Common myeloid progenitor, CD34-positive (primary cell): ENCODE results near the gene H2AZ1. TPM values are rescaled to one million over a fixed set of nuclear protein-coding genes. Genes with fewer than 3 reads are reported as not detected.

Experiments
- CTCF ChIA-PET: fragments of 350-600 bp; sonication (Branson Sonifier 250); formaldehyde crosslinking; loops from one replicate; lab custom pipeline; 2021; ENCODE audit warnings: antibody characterized with exemption; lab: Charles Lee
- POLR2A ChIA-PET: fragments of 350-600 bp; sonication (Branson Sonifier 250); formaldehyde crosslinking; loops from one replicate; lab custom pipeline; 2021; ENCODE audit warnings: antibody characterized with exemption; lab: Charles Lee
- DNase-seq, 3 donors: peaks; one replicate each; pipeline versions ENCODE4 v3.0.0 to v3.0.0-alpha.2; 2013
- H3K27ac ChIP-seq, 2 experiments: 1 replicate in 1 of 2; 2 replicates in 1 of 2; pipeline ENCODE4 v1.7.0; 2013; ENCODE audit warnings: inconsistent platforms in 2 of 2, low read length in 2 of 2, mild to moderate bottlenecking in 2 of 2, low read depth in 1 of 2, moderate library complexity in 1 of 2; ENCODE audit not compliant: severe bottlenecking in 2 of 2, insufficient read depth in 1 of 2, poor library complexity in 1 of 2
- H3K27me3 ChIP-seq, 5 experiments: replicated peaks in 2 of 5; 1 replicate in 3 of 5; 2 replicates in 2 of 5; pipeline versions ENCODE4 v1.6.1 to v1.7.0; 2013; ENCODE audit warnings: low read length in 4 of 5, mild to moderate bottlenecking in 2 of 5, moderate library complexity in 2 of 5, inconsistent platforms in 1 of 5; ENCODE audit not compliant: insufficient read depth in 5 of 5, control insufficient read depth in 4 of 5
- H3K36me3 ChIP-seq, 4 experiments: 1 replicate in 2 of 4; 2 replicates in 2 of 4; pipeline versions ENCODE4 v1.6.1 to v1.7.0; 2013; ENCODE audit warnings: low read length in 3 of 4, control low read depth in 1 of 4, mild to moderate bottlenecking in 1 of 4; ENCODE audit not compliant: control insufficient read depth in 4 of 4, insufficient read depth in 4 of 4
- H3K4me1 ChIP-seq, 4 experiments: 1 replicate in 3 of 4; 2 replicates in 1 of 4; pipeline versions ENCODE4 v1.6.1 to v1.7.1; 2013; ENCODE audit warnings: low read length in 3 of 4, mild to moderate bottlenecking in 3 of 4, control low read depth in 1 of 4, inconsistent platforms in 1 of 4, moderate library complexity in 1 of 4; ENCODE audit not compliant: control insufficient read depth in 4 of 4, insufficient read depth in 4 of 4; ENCODE audit errors: control extremely low read depth in 1 of 4
- H3K4me3 ChIP-seq, 7 experiments: 1 replicate in 4 of 7; 2 replicates in 3 of 7; pipeline versions ENCODE4 v1.5.1 to v1.7.0; 2013; ENCODE audit warnings: mild to moderate bottlenecking in 7 of 7, low read length in 6 of 7, moderate library complexity in 6 of 7, inconsistent platforms in 2 of 7, low read depth in 2 of 7, control low read depth in 1 of 7; ENCODE audit not compliant: insufficient read depth in 4 of 7, control insufficient read depth in 1 of 7; ENCODE audit errors: extremely low read depth in 1 of 7
- H3K9me3 ChIP-seq, 5 experiments: 1 replicate in 4 of 5; 2 replicates in 1 of 5; pipeline versions ENCODE4 v1.6.1 to v1.7.1; 2013; ENCODE audit warnings: low read length in 4 of 5, mild to moderate bottlenecking in 2 of 5, inconsistent platforms in 1 of 5, low read depth in 1 of 5, moderate library complexity in 1 of 5; ENCODE audit not compliant: control insufficient read depth in 4 of 5, insufficient read depth in 2 of 5; ENCODE audit errors: control extremely low read depth in 1 of 5
- WGBS: methylation state at CpG from one replicate; pipeline ENCODE4 v1.1.5; 2013; ENCODE audit not compliant: insufficient coverage; 5-methylcytosine and 5-hydroxymethylcytosine counted together
- polyA plus RNA-seq: library from polyadenylated mRNA; unstranded; fragments of 120-200 nt; gene quantifications from one replicate; pipeline ENCODE4 v1.2.1, GENCODE V29; 2013

The H2AZ1 gene
- 238 TPM for polyA plus RNA-seq

- H3K4me1 ChIP-seq: peaks cover 12 to 37% (median 24%) of the 10 kb centered on the region in 4 experiments
- DNase-seq: peak; percentile 99
- under 1% methylated on average over 51 of the region's 76 CpGs for WGBS
- CTCF ChIA-PET: interaction anchor here (0.9 to 1.5 kb wide), 5 partner anchors 11 to 142 kb away, joined by 3 to 4 read pairs (median 4); no protein-coding TSS in a partner anchor
- H3K27me3 ChIP-seq: no peaks in the 10 kb centered on the region
- no peaks in the 10 kb centered on the region for H3K9me3 ChIP-seq
- POLR2A ChIA-PET: interaction anchor here (1.1 kb wide), 1 partner anchor 56 kb away, joined by 6 read pairs; the partner anchor contains the start of gene LAMTOR3
- peak within 1 kb of the TSS; percentile 90 to 99 (median 97) for H3K4me3 ChIP-seq
- peaks cover 0 to 15% (median 3%) of the 10 kb centered on the region in 4 experiments for H3K36me3 ChIP-seq
- peak within 1 kb of the TSS; percentile 68 to 88 for H3K27ac ChIP-seq
Measured at GRCh38 chr4:99949999-99950912, at the start of gene H2AZ1. H2AZ1 (minus strand) TSS chr4:99950275; CDS start chr4:99950170, 105 bp downstream.

- WGBS: 60% methylated on average over 1 of the region's 2 CpGs
- H3K27ac ChIP-seq: no peak overlapping the region
- POLR2A ChIA-PET: no interaction called here
- no peaks in the 10 kb centered on the region for H3K27me3 ChIP-seq
- no peaks in the 10 kb centered on the region for H3K36me3 ChIP-seq
- H3K9me3 ChIP-seq: no peaks in the 10 kb centered on the region
- DNase-seq: peak; percentile 7 to 9 (median 7)
- CTCF ChIA-PET: interaction anchor here (0.7 to 1.1 kb wide), 4 partner anchors 8 to 105 kb away, joined by 3 read pairs; no protein-coding TSS in a partner anchor
- no peaks in the 10 kb centered on the region for H3K4me1 ChIP-seq
- no peak overlapping the region for H3K4me3 ChIP-seq
Measured at GRCh38 chr4:99998062-99998867, 48.2 kb upstream of the H2AZ1 start.

- Histone ChIP-seq H3K4me1 (no peaks in the 10 kb centered on the region), H3K27ac (no peak overlapping the region), H3K36me3 (no peaks in the 10 kb centered on the region), H3K9me3 (no peaks in the 10 kb centered on the region), H3K4me3 (no peak overlapping the region), H3K27me3 (no peaks in the 10 kb centered on the region)
- POLR2A ChIA-PET: no interaction called here
- no peak for DNase-seq
- 83% methylated on average over 1 of the region's 3 CpGs for whole genome bisulfite sequencing
- CTCF ChIA-PET: no interaction called here
Measured at GRCh38 chr4:99991741-99992140, 41.7 kb upstream of the H2AZ1 start.

- Histone ChIP-seq H3K4me1 (no peaks in the 10 kb centered on the region), H3K27me3 (no peaks in the 10 kb centered on the region), H3K4me3 (no peak overlapping the region), H3K9me3 (no peaks in the 10 kb centered on the region), H3K36me3 (no peaks in the 10 kb centered on the region), H3K27ac (no peak overlapping the region)
- POLR2A ChIA-PET: no interaction called here
- CTCF ChIA-PET: interaction anchor here (1.1 kb wide), 1 partner anchor 38 kb away, joined by 4 read pairs; no protein-coding TSS in a partner anchor
- DNase-seq: no peak
Measured at GRCh38 chr4:99987681-99988080, 37.6 kb upstream of the H2AZ1 start.

GRCh38 chr4:99986792-99987191, 36.7 kb upstream of the H2AZ1 start:
- H3K27ac ChIP-seq: no peak overlapping the region
- H3K9me3 ChIP-seq: no peaks in the 10 kb centered on the region
- ChIA-PET POLR2A (no interaction called here), CTCF (no interaction called here)
- H3K27me3 ChIP-seq: no peaks in the 10 kb centered on the region
- H3K4me1 ChIP-seq: no peaks in the 10 kb centered on the region
- no peaks in the 10 kb centered on the region for H3K36me3 ChIP-seq
- no peak for DNase-seq
- H3K4me3 ChIP-seq: no peak overlapping the region
- no CpG with 5 or more reads among the region's 4 CpGs for WGBS

- POLR2A ChIA-PET: no interaction called here
- no peaks in the 10 kb centered on the region for H3K36me3 ChIP-seq
- CTCF ChIA-PET: no interaction called here
- no peaks in the 10 kb centered on the region for H3K4me1 ChIP-seq
- H3K27me3 ChIP-seq: no peaks in the 10 kb centered on the region
- no peak overlapping the region for H3K4me3 ChIP-seq
- H3K9me3 ChIP-seq: no peaks in the 10 kb centered on the region
- H3K27ac ChIP-seq: no peak overlapping the region
- WGBS: 100% methylated on average over 1 of the region's 4 CpGs
- DNase-seq: no peak
Measured at GRCh38 chr4:99983289-99983943, 33.3 kb upstream of the H2AZ1 start.
